CD14-positive monocyte (primary cell): ENCODE data around the gene CASP3. TPM values are rescaled to one million over a fixed set of nuclear protein-coding genes. Genes with fewer than 3 reads are reported as not detected.

Experiments
- DNase-seq, 3 donors: peaks; one replicate each; pipeline ENCODE4 v3.0.0-alpha.2; 2011 to 2022
- H2AFZ ChIP-seq: 2 replicates; pipeline ENCODE4 v1.6.0; 2012; ENCODE audit warnings: mild to moderate bottlenecking, low read depth, low read length, inconsistent platforms; ENCODE audit not compliant: insufficient read depth, poor library complexity, severe bottlenecking
- H3K27ac ChIP-seq, 2 donors: 1 replicate in 1 of 2; 2 replicates in 1 of 2; pipeline ENCODE4 v1.5.1; 2012 to 2013; ENCODE audit warnings: low read length in 2 of 2, control low read depth in 1 of 2, inconsistent platforms in 1 of 2, low read depth in 1 of 2, mild to moderate bottlenecking in 1 of 2
- H3K27me3 ChIP-seq, 2 donors: one replicate each; pipeline versions ENCODE4 v1.6.0 to v1.6.1; 2011 to 2013; ENCODE audit warnings: low read length in 2 of 2; ENCODE audit not compliant: control insufficient read depth in 2 of 2, insufficient read depth in 2 of 2
- H3K36me3 ChIP-seq, 2 donors: replicated peaks in 1 of 2; 1 replicate in 1 of 2; 2 replicates in 1 of 2; pipeline versions ENCODE4 v1.5.1 to v1.6.1; 2012 to 2013; ENCODE audit warnings: low read length in 2 of 2, control low read depth in 1 of 2, inconsistent platforms in 1 of 2, mild to moderate bottlenecking in 1 of 2; ENCODE audit not compliant: insufficient read depth in 2 of 2, control insufficient read depth in 1 of 2
- H3K4me1 ChIP-seq, 2 donors: 1 replicate in 1 of 2; 2 replicates in 1 of 2; pipeline versions ENCODE4 v1.5.1 to v1.6.1; 2012 to 2013; ENCODE audit warnings: low read length in 2 of 2, control low read depth in 1 of 2, inconsistent platforms in 1 of 2, mild to moderate bottlenecking in 1 of 2, moderate library complexity in 1 of 2; ENCODE audit not compliant: insufficient read depth in 2 of 2, control insufficient read depth in 1 of 2
- H3K4me2 ChIP-seq: replicated peaks from 2 replicates; pipeline ENCODE3; 2012; ENCODE audit warnings: low read length, moderate library complexity, mild to moderate bottlenecking; ENCODE audit not compliant: poor library complexity, severe bottlenecking; ENCODE audit errors: extremely low read depth
- H3K4me3 ChIP-seq, 3 experiments: fragments of 200-600 bp in 1 of 3; sonication (generic) in 1 of 3; replicated peaks in 1 of 3; 1 replicate in 2 of 3; 2 replicates in 1 of 3; pipeline ENCODE4 v1.5.1; 2011 to 2013; ENCODE audit warnings: low read length in 3 of 3, mild to moderate bottlenecking in 3 of 3, control low read depth in 2 of 3, low read depth in 2 of 3, inconsistent platforms in 1 of 3, moderate library complexity in 1 of 3
- H3K79me2 ChIP-seq: 2 replicates; pipeline ENCODE4 v1.6.0; 2012; ENCODE audit warnings: mild to moderate bottlenecking, control low read depth, inconsistent platforms, low read length, moderate library complexity; ENCODE audit not compliant: insufficient read depth
- H3K9ac ChIP-seq: 2 replicates; pipeline ENCODE4 v1.6.0; 2017; ENCODE audit warnings: low read length, mild to moderate bottlenecking; ENCODE audit not compliant: insufficient read depth, poor library complexity, severe bottlenecking
- H3K9me3 ChIP-seq, 2 donors: replicated peaks in 1 of 2; 1 replicate in 1 of 2; 2 replicates in 1 of 2; pipeline versions ENCODE4 v1.5.1 to v1.6.1; 2012 to 2013; ENCODE audit warnings: low read length in 2 of 2, control low read depth in 1 of 2; ENCODE audit not compliant: control insufficient read depth in 1 of 2, insufficient read depth in 1 of 2
- H4K20me1 ChIP-seq: 2 replicates; pipeline ENCODE4 v1.6.0; 2012; ENCODE audit warnings: mild to moderate bottlenecking, low read length, control low read depth, moderate library complexity; ENCODE audit not compliant: insufficient read depth
- H3K27ac Mint-ChIP-seq, 7 donors: one replicate each; pipeline ENCODE4 v1.8.0; 2020; ENCODE audit warnings: mild to moderate bottlenecking in 7 of 7, mixed read lengths in 7 of 7, moderate library complexity in 6 of 7, inconsistent platforms in 2 of 7
- H3K27me3 Mint-ChIP-seq, 3 donors: one replicate each; pipeline ENCODE4 v1.8.0; 2021 to 2022; ENCODE audit warnings: low read depth in 3 of 3, mild to moderate bottlenecking in 3 of 3, mixed read lengths in 3 of 3, moderate library complexity in 3 of 3, inconsistent platforms in 1 of 3
- H3K36me3 Mint-ChIP-seq, 2 donors: one replicate each; pipeline ENCODE4 v1.8.0; 2020; ENCODE audit warnings: mixed read lengths in 2 of 2, inconsistent platforms in 1 of 2, mild to moderate bottlenecking in 1 of 2
- H3K4me1 Mint-ChIP-seq: one replicate; pipeline ENCODE4 v1.8.0; 2020; ENCODE audit warnings: mild to moderate bottlenecking, mixed read lengths
- H3K4me3 Mint-ChIP-seq, 2 donors: one replicate each; pipeline ENCODE4 v1.8.0; 2020; ENCODE audit warnings: mild to moderate bottlenecking in 2 of 2, mixed read lengths in 2 of 2, moderate library complexity in 1 of 2
- H3K9me3 Mint-ChIP-seq, 7 donors: one replicate each; pipeline ENCODE4 v1.8.0; 2020 to 2022; ENCODE audit warnings: mixed read lengths in 7 of 7, mild to moderate bottlenecking in 6 of 7, moderate library complexity in 6 of 7, inconsistent platforms in 2 of 7
- WGBS: methylation state at CpG from one replicate; pipeline ENCODE4 v1.1.5; 2013; ENCODE audit warnings: missing lambda C conversion rate; ENCODE audit not compliant: insufficient coverage; 5-methylcytosine and 5-hydroxymethylcytosine counted together
- intact Hi-C, 2 donors: fragments of 100-400 bp; cut with micrococcal nuclease; formaldehyde crosslinking; loops; one replicate each; pipeline versions ENCODE4 v1.15.0 to v1.15.1; 2023
- polyA plus RNA-seq, 3 donors: library from polyadenylated mRNA; depleted of rRNA in 1 of 3; unstranded in 2 of 3; stranded (reverse) in 1 of 3; fragments of 300-500 nt in 2 of 3; fragments of >200 nt in 1 of 3; fragmentation: Illumina TruSeq in 2 of 3; gene quantifications; 1 replicate in 2 of 3; 2 replicates in 1 of 3; pipeline ENCODE4 v1.2.3, GENCODE V29; 2012 to 2021
- TF ChIP-seq, protein P1 (sequence below): fragments of 200-600 bp; IDR thresholded peaks from one replicate; pipeline ENCODE4 v1.8.0; 2022; ENCODE audit warnings: antibody characterized with exemption, mild to moderate bottlenecking

Gene CASP3
- polyA plus RNA-seq, 3 donors, result 6.7 to 11.3 (median 11.1) TPM

DNA sequence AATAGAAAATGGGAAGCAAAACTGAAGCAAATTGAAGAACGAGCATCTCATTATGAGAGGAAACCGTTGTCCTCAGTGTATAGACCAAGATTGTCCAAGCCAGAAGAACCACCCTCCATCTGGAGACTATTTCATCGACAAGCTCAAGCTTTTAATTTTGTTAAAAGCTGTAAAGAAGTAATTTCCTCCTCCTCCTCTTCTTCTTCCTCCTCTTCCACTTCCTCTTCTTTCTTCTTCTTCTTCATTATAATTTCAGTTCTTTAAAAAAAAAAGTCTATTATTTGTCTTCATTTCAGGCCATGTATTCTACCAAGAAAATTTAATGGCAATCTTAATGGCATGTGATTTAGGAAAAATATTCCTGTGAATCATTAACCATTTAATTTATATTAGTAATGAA is 7.9 kb upstream of the CASP3 start:
- no CpG with 5 or more reads among the region's 3 CpGs for WGBS
- Histone ChIP-seq H4K20me1 (no peaks in the 10 kb centered on the region), H3K36me3 (peaks cover 3 to 4% of the 10 kb centered on the region in 2 donors), H3K4me2 (peak overlapping the region; percentile 45), H3K4me3 (peak overlapping the region in 1 of 3 experiments; percentile 30), H2AFZ (no peak overlapping the region), H3K27ac (peak overlapping the region in 1 of 2 donors; percentile 51), H3K9me3 (no peaks in the 10 kb centered on the region), H3K79me2 (peaks cover 4% of the 10 kb centered on the region), H3K27me3 (no peaks in the 10 kb centered on the region), H3K9ac (no peak overlapping the region), H3K4me1 (peaks cover 13 to 26% of the 10 kb centered on the region in 2 donors)
- H3K27me3 Mint-ChIP-seq, result peaks cover 0 to 1% (median 0%) of the 10 kb centered on the region in 3 donors
- intact Hi-C loops, result loop anchor here in 1 of 2 donors (10.0 kb wide), 1 partner anchor 1152 kb away; the partner anchor contains the start of gene ING2
- H3K36me3 Mint-ChIP-seq, result peaks cover 11 to 13% of the 10 kb centered on the region in 2 donors
- no peak for DNase-seq
- peak overlapping the region in 3 of 7 donors; percentile 28 to 71 (median 66) for H3K27ac Mint-ChIP-seq
- peaks cover 27% of the 10 kb centered on the region for H3K4me1 Mint-ChIP-seq
- TF ChIP-seq, protein P1, sequence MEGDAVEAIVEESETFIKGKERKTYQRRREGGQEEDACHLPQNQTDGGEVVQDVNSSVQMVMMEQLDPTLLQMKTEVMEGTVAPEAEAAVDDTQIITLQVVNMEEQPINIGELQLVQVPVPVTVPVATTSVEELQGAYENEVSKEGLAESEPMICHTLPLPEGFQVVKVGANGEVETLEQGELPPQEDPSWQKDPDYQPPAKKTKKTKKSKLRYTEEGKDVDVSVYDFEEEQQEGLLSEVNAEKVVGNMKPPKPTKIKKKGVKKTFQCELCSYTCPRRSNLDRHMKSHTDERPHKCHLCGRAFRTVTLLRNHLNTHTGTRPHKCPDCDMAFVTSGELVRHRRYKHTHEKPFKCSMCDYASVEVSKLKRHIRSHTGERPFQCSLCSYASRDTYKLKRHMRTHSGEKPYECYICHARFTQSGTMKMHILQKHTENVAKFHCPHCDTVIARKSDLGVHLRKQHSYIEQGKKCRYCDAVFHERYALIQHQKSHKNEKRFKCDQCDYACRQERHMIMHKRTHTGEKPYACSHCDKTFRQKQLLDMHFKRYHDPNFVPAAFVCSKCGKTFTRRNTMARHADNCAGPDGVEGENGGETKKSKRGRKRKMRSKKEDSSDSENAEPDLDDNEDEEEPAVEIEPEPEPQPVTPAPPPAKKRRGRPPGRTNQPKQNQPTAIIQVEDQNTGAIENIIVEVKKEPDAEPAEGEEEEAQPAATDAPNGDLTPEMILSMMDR, result no peak
- peaks cover 0 to 2% (median 0%) of the 10 kb centered on the region in 7 donors for H3K9me3 Mint-ChIP-seq
- H3K4me3 Mint-ChIP-seq, result peak overlapping the region in 1 of 2 donors; percentile 18

DNA sequence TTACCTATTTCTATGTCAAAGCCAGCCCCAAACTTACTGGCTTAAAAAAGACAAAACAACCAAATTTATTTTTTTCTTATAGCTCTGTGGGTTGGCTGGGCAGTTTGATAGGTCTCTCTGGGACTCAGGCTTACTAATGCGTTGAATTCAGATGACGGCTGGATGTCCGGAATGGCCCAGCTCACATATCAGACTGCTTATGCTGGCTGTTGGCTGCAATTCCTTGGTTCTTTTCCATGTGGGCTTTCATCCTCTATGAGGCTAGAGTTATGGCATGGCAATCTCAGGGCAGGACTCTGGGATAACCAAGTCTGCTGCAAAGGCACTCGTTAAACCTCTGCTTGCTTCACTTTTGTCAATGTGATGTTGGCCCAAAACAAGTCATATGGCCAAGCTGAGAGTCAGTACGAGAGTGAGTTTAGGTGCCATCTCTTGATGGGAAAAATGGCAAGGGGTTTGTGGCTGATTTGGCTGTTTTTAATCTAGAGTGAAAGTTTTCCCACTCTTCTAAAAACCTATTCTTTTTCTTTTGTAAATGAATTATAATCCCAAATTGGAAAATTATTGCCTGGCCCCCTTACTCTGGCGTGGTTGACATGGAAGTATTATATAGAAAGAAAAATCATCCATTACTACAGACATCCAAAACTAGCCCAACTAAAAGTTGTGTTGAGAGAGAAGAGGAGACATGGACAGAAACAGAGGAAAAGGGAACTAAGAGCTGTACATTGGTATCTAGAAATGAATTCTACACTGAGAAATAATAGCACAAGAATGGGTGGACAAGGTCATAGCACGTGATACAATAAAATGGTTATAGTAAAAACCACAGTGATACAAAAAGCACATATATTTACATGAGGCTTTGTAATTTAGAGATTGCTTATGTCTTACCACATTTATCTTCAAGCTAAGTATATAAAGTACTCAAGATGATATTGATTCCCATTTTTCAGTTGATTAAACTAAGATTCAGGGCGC is 6.9 kb upstream of the CASP3 start:
- H3K27me3 Mint-ChIP-seq, result peaks cover 0 to 1% (median 0%) of the 10 kb centered on the region in 3 donors
- H3K9me3 ChIP-seq, result no peaks in the 10 kb centered on the region
- no peak for DNase-seq
- H3K9me3 Mint-ChIP-seq, result peaks cover 0 to 2% (median 0%) of the 10 kb centered on the region in 7 donors
- H3K36me3 Mint-ChIP-seq, result peaks cover 11 to 13% of the 10 kb centered on the region in 2 donors
- H3K4me1 Mint-ChIP-seq, result peaks cover 29% of the 10 kb centered on the region
- no peaks in the 10 kb centered on the region for H3K27me3 ChIP-seq
- peaks cover 5% of the 10 kb centered on the region for H3K79me2 ChIP-seq
- no peak overlapping the region for H3K4me3 ChIP-seq
- no peak overlapping the region for H3K4me3 Mint-ChIP-seq
- no peak overlapping the region for H3K9ac ChIP-seq
- intact Hi-C loops, result loop anchor here in 1 of 2 donors (10.0 kb wide), 1 partner anchor 1151 kb away; the partner anchor contains the start of gene ING2
- peak overlapping the region in 1 of 2 donors; percentile 51 for H3K27ac ChIP-seq
- 100% methylated on average over 5 of the region's 8 CpGs for WGBS
- H3K27ac Mint-ChIP-seq, result peak overlapping the region in 3 of 7 donors; percentile 0 to 74 (median 24)
- no peaks in the 10 kb centered on the region for H4K20me1 ChIP-seq
- peak overlapping the region; percentile 45 for H3K4me2 ChIP-seq
- TF ChIP-seq, protein P1, result no peak
- no peak overlapping the region for H2AFZ ChIP-seq
- H3K4me1 ChIP-seq, result peaks cover 13 to 29% of the 10 kb centered on the region in 2 donors
- peaks cover 3 to 4% of the 10 kb centered on the region in 2 donors for H3K36me3 ChIP-seq
